GM19023 (cell line): Measurements from ENCODE around the gene FAM89A.
"Not testable (repeated sequence)": the region's sequence is repeated elsewhere in the genome, so short reads cannot be mapped to it uniquely, and the experiment has no call there.

Experiments
- ATAC-seq: cut with Tn5 transposase; IDR thresholded peaks from one replicate; pipeline ENCODE4 v1.9.1; 2021; ENCODE audit warnings: mild to moderate bottlenecking, moderate library complexity; ENCODE audit not compliant: unreplicated experiment

Gene FAM89A

DNA sequence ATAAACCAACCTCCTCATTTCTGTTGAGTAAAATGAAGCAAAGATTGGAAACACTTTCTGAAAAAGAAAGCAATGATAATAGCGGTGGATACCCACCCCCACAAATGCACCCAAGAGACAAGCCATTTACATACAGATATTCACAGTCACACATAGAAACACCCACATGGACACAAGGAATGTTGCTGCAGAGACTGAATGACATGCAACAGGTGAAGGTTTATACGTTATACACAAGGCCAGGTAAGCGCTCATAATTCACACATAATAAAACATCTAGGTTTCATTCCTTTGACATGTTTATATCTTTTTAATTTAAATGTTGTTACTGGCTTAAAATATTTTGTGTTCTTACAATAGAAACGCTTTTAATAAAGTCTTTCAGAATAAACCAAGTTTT is 39.9 kb downstream of the FAM89A start:
- ATAC-seq: no peak

GRCh38 chr1:230994860-230995259 is 45.2 kb downstream of the FAM89A start:
- no peak for ATAC-seq

DNA sequence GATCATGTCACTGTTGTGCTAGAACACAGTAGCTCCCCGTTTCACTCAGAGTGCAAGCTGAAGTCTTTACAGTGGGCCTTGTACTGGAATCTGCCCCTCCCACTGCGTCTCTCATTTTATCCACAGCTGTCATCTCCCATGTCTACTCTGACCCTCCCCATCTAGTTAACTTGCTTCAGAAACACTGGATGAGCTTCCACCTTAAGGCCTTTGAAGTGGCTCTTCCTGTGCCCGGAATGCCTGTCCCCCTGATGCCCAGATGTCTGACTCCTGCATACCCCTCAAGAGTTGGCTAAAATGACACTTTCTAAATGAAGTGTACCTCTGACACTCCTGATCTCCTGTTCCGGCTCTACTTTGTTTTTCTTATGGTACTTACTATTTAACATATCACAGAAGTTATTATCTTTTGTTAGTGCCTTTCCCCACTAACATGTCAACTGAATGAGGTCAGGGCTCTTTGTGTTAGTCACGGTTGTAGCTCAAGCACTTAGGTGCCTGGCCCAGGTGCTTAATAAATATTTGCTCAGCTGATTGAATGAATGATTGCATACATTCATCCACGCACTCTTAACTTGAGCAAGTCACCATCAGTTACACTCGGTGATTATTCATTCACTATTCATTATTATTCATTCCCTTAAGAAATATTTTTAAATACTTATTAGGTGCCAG is 47.8 kb downstream of the FAM89A start:
- ATAC-seq: no peak

GRCh38 chr1:230987448-230987847 is 52.6 kb downstream of the FAM89A start:
- no peak for ATAC-seq

DNA sequence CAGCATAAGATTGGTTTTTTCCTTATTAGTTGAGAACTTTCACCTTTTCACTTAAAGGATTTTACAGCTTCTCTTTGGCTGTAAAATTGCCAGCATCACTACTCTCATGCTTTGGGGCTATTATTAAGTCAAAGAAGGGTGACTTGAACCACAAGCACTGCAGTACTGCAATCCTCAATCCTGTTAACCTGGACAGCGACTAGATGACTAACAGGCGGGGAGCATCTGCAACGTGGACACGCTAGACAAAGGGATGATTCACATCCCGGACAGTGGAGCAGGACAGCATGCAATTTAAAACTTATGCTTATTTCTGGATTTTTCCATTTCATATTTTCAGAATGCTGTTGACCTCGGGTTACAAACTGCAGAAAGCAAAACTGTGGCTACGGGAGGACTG is 53.1 kb downstream of the FAM89A start:
- no peak for ATAC-seq

- ATAC-seq: no peak
Observed at GRCh38 chr1:230985711-230986110, 54.3 kb downstream of the FAM89A start.

DNA sequence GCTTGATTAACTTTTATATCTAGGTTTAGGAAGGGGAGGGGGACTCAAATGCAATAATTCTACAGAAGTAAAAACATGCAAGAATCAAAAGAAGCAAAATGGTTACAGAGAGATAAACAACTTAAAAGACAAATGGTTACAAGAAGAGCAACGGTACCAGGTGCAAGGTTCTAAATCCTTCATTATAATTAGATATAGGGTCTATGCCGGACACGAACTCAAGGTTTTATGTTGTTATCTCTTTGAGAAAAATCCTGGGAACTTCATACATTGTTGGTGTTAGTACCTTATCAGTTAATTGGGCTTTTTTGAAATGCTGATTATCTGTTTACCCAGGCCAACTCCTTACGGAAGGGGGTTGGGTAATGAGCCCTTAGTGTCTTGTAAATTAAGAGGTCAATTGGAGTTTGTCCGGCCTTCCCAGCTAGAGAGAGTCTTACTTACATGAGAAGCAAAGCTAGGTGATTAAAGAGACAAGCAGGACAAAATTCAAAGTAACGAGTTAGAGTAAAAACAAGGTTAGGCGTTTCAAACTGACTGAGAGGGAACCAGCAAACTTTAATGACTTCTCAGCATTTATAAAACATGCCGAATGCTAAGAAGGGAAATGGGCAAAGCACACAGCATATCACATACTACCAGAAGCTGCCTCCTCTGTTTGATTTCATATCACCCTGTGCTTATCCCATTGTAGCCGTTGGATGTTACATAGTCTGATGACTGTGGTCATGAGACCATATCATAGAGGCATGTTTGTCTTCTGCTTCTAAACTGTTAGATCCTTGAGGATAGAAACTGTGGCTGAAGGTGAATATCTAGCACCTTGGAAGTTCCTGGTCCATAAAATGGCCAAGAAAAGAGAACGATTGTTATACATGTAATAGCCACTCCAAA is 55.2 kb downstream of the FAM89A start:
- not testable (repeated sequence) for ATAC-seq

DNA sequence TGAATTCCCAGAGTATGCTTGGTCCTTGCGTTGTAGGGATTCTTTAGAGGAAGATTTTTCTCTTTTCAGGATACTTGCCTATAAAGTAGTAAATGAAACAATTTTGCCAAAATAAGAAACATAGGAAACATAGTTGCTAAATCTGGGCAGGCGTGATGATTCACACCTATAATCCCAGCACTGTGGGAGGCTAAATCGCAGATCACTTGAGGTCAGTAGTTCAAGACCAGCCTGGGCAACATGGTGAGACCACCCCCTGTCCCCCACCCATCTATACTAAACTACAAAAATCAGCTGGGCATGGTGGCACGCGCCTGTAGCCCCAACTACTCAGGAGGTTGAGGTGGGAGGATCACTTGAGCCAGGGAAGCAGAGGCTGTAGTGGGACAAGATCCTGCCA is 56.2 kb downstream of the FAM89A start:
- no peak for ATAC-seq

DNA sequence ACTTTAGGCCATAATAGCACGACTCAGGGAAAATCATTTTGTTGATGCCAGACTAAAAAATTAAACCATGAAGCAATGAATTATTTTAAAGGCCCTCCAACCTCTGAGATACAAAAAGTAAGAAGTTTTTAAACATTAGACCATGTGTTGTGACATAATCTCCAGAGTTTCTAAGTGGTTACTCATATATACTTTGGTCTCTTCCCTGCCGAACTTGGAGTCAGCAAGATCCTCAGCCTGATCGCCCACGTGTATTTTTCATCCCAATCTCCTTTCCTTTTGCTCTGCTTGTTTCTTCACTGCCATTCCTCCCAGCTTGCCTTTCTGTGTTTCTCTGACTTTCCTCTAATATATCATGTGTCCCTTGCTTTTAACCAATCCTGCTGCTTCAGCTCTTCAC is 57.4 kb downstream of the FAM89A start:
- ATAC-seq: no peak

- ATAC-seq: no peak
Observed at GRCh38 chr1:230979952-230980351, 60.1 kb downstream of the FAM89A start.

DNA sequence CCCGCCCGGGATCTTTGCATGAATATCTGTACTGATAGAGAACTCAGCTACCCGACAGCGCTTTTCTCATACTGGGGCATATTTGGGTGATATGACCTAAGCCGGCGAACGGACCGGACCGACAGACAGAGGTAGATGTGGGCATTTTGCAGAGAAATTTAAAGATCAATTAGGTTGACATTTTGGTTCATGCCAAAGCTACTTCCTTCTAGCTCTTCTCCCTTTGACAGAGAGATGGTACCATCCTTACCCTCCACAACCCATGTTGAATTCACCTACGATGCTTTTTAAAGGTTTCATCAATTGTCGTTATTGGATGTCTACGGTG is 60.7 kb downstream of the FAM89A start:
- no peak for ATAC-seq

DNA sequence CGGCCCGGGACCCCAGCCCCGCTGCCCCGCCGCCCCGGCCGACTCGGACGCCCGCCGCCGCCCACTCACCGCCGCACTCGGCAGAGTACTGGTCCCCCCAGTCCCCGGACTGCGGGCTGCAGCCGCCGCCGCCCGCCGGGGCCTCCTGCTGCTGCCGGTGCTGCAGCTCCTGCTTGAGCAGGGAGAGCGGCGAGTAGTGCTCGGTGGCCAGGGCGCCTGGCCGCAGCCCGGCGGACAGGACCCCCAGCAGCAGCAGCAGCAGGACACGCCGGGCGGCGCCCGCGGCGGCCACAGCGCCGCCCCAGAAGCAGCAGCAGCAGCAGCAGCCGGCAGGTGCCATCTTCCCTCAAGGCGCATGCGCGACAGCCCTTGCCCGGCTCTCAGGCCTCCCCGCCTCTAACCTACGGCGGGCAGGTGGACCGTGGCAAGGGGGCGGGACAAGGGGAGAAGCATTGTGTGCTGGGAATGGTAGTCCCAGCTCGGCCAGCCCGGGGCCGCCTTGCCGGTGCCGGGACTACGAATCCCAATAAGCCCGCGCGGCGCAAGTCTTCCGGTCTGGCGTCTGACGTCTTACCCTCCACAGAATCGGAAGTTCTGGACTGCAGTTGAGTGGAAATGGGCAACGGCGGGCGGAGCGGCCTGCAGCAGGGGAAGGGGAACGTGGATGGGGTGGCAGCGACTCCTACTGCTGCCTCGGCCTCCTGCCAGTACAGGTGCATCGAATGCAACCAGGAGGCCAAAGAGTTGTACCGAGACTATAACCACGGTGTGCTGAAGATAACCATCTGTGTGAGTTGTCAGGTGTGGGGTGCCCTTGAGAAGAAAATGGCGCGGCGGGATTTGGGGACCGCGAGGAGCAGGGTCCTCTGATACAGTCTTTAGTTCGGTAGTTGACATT is 61.3 kb downstream of the FAM89A start, which contains the start of the genes ARV1 and TTC13:
Gene ARV1, plus strand, starts transcription at position 604 of the 898 bp plus-strand sequence. Its CDS starts 12 bp downstream, at position 616.
Gene TTC13, minus strand, starts transcription at position 371 of the 898 bp plus-strand sequence. Its CDS starts 31 bp downstream, at position 340.
- peak; percentile 95 for ATAC-seq

DNA sequence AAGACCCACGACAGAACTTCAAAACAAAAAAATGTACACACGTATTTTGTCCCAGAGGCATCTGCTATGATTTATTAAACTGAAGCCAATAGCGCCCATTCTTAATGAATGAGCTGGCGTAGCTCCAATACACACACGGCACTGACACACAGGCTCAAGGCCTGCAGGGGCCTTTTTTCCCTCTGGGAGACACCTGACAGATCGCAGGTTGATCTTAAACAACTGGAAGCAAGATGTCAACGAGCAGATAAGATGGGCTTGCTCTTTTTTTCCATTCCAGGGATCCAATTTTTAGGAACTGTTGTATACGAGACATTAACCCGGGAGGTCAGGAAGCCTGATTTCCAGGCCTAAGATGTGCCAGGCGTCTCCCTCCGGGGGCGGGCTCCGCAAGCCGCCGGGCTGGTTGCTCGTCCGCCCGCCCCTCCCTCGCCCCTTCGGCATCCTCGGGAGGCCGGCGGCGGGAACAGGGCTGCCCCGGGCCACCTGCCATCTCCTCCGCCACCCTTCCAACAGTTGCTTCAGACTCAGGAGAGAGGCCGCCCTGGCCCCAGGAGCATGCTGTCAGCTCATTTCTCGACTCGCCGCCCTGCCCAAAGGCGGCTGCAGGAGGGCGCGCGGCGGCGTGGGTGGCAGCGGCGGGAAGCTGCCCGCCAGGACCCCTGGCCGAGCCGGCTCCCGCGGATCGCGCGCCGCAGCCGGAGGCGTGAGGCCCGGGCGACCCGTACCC is 62.1 kb downstream of the FAM89A start:
- peak; percentile 9 for ATAC-seq

DNA sequence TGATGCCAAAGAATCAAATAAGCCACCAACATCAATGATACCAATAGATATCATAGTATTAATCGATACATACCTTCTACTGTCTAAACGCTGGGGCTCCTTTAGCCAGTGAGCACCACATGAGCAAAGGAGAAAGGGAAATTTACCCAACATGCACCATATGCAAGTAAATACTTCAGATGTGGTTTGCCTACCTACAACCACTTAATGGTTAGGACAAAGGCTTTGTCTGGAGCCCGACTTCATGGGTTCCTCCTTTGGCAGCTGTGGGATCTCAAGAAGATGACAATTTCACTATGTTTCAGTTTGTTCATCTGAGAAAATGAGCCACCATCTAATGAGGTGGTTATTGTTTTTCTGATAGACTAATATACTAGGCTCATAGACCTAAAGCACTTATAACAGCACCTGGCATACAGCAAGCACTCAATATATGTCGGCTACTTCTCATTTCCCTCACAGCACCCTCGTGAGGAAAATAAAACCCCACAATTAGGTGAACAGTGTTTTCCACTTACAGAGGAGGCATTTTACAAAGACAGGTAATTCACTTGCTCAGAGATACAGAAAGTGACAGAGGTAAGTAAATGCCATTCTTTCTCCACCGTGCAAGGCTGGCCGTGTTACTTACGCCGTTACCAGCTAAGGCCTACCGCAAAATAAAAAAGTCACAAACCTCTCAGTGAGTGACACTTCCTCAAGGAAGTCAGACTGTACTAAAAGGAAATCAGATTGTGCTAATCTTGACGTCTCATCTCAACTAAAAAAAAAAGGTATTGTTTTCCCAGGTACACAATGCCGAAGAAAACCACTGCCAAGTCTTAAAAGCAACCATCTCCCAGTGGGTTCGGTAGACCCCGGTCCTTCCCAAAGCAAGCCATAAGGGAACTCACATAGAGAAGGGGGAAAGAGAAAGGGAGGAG is 63.0 kb downstream of the FAM89A start:
- ATAC-seq: no peak

- ATAC-seq: no peak
Observed at GRCh38 chr1:230976360-230976759, 63.7 kb downstream of the FAM89A start.

GRCh38 chr1:230975636-230976035 is 64.4 kb downstream of the FAM89A start:
- no peak for ATAC-seq

DNA sequence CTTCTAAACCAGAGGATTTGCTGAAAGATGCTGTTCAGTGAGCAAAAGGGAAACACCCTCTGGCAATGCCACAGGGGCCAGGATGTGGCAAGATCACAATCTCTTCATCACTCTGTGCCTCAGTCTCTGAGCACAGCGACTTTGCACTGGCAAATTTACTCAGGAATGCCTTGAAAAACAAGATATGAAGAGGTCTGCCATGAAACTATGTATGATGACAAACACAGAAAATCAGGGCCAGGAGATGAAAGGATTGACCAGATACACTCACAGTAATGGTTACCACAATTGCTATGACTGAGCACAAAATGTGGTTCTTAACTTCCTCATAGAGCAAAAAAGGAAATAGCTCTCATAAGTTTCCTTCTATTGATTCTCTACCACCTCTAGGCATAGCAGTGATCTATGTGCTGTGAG is 67.2 kb downstream of the FAM89A start:
- peak; percentile 63 for ATAC-seq

GRCh38 chr1:230971771-230972170 is 68.3 kb downstream of the FAM89A start:
- ATAC-seq: no peak

DNA sequence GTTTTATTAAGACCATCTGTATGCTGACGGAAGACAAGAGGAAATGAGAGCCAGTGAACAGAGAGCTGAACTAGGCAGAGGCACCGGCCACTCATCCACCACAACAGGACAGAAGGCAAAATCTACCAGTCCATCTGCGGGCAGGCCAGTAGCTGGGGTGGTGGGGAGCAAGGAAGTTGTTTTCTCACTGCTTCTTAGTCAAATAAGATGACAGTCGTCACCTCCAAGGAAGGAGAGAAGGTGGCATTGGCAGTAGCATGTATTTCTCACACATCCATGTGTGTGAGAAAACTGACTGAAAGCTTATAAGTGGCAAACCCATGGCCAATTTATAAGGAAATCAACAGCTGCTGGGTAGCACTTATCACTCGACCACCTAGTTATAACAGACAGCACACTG is 69.6 kb downstream of the FAM89A start:
- ATAC-seq: no peak
